NCI-H2081 treated with DMSO at 0.1 percent for 48 hours (cell line): ENCODE results near the gene EYS.

ENCODE experiments used
- DNase-seq: peaks from one replicate; lab custom pipeline; 2025; lab: John Stamatoyannopoulos, UW

Gene EYS

DNA sequence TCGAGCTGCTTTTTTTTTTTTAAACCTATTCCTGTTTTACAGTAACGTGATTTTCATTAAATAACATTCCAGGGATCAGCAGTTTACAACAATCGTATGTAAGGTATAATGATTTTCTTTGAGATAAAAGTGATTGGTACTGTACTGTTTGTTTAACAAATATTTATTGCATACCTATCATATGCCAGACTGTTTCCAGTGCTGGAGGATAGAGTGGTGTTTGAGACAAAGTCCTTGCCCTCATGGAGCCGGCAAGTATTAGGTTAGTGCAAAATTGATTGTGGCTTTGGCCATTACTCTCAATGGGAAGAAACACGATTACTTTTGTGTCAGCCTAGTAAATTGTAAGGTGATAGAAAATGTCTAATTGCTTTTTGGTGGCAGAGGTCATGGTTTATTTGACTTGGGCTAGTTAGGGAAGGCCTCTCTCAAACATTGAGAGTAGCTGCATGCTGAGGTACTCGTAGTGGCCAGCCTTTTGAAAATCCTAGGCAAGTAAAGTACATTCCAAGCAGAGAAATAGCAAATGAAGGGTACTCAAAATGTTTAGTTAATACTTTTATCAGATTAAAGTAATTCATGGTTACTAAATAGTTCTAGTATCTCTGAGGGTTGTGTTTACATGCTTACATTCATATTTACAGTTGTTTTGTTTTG lies 2035.8 kb downstream of the EYS start:
- DNase-seq: no peak
